ENCODE measurements around the gene RSPO1. TPM values are rescaled to one million over a fixed set of nuclear protein-coding genes. Genes with fewer than 3 reads are reported as not detected.

Gene RSPO1
- total and polyA plus RNA-seq, 2 donors (not counting 1 experiment from before 2014, with no cell fraction given) = not detected

DNA sequence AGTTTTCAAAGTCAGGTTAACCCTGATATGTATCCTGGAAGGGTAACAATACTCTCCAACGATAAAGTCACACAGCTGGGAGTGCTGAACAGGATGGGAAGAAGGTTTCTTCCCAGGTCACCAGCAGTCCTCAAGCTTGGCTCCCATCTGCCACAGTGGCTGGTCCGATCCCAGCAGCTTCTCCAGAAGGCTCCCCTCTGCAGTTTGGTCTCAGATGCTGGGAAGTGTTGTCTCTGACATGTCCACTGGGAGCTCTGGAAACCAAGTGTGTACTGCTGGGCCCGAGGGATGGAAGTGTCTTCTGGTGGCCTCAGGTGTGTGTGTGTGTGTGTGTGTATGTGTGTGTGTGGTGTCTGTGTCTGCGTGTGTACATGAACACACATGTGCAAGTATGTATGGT, 22.5 kb downstream of the RSPO1 start:
- Histone ChIP-seq H4K20me1 (ENCODE audit: control insufficient read depth, insufficient read depth, low read length, poor library complexity, severe bottlenecking) (no peaks in the 10 kb centered on the region), H3K79me2 (ENCODE audit: control insufficient read depth, insufficient read depth, low read length) (no peaks in the 10 kb centered on the region), H3K9me3 (ENCODE audit: control extremely low read depth in 1 of 3, control insufficient read depth in 2 of 3, insufficient read depth in 1 of 3, low read length in 2 of 3) (no peaks in the 10 kb centered on the region), H3K4me2 (replicated peaks; ENCODE audit: low read depth, low read length, poor library complexity, severe bottlenecking) (no peak overlapping the region), H2AFZ (ENCODE audit: insufficient read depth, low read depth, low read length, poor library complexity, severe bottlenecking) (no peak overlapping the region), H3K36me3 (replicated peaks in 1 of 2; ENCODE audit: control extremely low read depth in 1 of 2, control insufficient read depth in 1 of 2, extremely low read depth in 1 of 2, insufficient read depth in 2 of 2, low read length in 1 of 2) (no peaks in the 10 kb centered on the region), H3K4me3 (ENCODE audit: control extremely low read depth in 1 of 5, extremely low read depth in 1 of 5, insufficient read depth in 1 of 5, low read depth in 2 of 5, low read length in 4 of 5) (no peak overlapping the region), H3K9ac (ENCODE audit: low read length) (no peak overlapping the region), H3K27me3 (replicated peaks in 1 of 4; ENCODE audit: control extremely low read depth in 1 of 4, control insufficient read depth in 3 of 4, insufficient read depth in 4 of 4, low read length in 3 of 4) (peaks cover 0 to 18% (median 2%) of the 10 kb centered on the region in 4 experiments), H3K27ac (ENCODE audit: low read length in 2 of 2) (no peak overlapping the region), H3K4me1 (ENCODE audit: control insufficient read depth in 2 of 2, insufficient read depth in 2 of 2, low read length in 2 of 2) (no peaks in the 10 kb centered on the region)
- H3K27ac Mint-ChIP-seq = no peak overlapping the region
- H3K27me3 Mint-ChIP-seq = peaks cover 35% of the 10 kb centered on the region
- H3K9me3 Mint-ChIP-seq (ENCODE audit: insufficient read depth) = no peaks in the 10 kb centered on the region
- no peak for ATAC-seq (ENCODE audit: low read depth)
- no peak overlapping the region for H3K4me3 Mint-ChIP-seq
- TF ChIP-seq, protein P1, sequence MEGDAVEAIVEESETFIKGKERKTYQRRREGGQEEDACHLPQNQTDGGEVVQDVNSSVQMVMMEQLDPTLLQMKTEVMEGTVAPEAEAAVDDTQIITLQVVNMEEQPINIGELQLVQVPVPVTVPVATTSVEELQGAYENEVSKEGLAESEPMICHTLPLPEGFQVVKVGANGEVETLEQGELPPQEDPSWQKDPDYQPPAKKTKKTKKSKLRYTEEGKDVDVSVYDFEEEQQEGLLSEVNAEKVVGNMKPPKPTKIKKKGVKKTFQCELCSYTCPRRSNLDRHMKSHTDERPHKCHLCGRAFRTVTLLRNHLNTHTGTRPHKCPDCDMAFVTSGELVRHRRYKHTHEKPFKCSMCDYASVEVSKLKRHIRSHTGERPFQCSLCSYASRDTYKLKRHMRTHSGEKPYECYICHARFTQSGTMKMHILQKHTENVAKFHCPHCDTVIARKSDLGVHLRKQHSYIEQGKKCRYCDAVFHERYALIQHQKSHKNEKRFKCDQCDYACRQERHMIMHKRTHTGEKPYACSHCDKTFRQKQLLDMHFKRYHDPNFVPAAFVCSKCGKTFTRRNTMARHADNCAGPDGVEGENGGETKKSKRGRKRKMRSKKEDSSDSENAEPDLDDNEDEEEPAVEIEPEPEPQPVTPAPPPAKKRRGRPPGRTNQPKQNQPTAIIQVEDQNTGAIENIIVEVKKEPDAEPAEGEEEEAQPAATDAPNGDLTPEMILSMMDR (IDR thresholded peaks at IDR 0.05) = no peak
- no peak for TF ChIP-seq EZH2 (IDR thresholded peaks at IDR 0.05; ENCODE audit: borderline replicate concordance, insufficient read depth, low read depth, low read length, poor library complexity, severe bottlenecking)
- ChIA-PET CTCF (interaction anchor here (1.3 to 1.8 kb wide), 2 partner anchors 8 to 70 kb away, joined by 4 to 7 read pairs; no protein-coding TSS in a partner anchor), POLR2A (no interaction called here)
- 90% methylated on average over 4 of the region's 4 CpGs for WGBS (ENCODE audit: insufficient coverage)
- intact Hi-C loops (cut with micrococcal nuclease) = no loop called here
- DNase-seq = no peak
- H3K4me1 Mint-ChIP-seq = no peaks in the 10 kb centered on the region

DNA sequence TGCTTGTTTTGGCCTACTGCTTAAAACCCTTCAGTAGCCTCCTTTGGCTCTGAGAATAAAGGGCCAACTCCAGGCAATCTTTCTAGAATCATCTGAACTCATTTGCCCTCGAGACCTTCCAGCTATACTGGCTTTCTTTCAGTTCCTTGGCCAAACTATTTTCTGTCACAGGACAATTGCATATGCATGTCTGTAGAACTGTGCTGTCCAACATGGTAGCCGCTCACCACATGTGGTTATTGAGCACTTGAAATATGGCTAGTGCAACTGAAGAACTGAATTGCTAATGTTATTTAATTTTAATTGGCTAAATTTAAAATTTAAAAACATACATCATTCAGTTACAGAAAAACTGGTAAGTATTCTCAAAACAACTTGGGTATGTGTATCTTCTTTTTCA, 24.7 kb downstream of the RSPO1 start:
- Histone ChIP-seq H4K20me1 (ENCODE audit: control insufficient read depth, insufficient read depth, low read length, poor library complexity, severe bottlenecking) (no peaks in the 10 kb centered on the region), H3K27me3 (replicated peaks in 1 of 4; ENCODE audit: control extremely low read depth in 1 of 4, control insufficient read depth in 3 of 4, insufficient read depth in 4 of 4, low read length in 3 of 4) (peaks cover 0 to 4% (median 2%) of the 10 kb centered on the region in 4 experiments), H3K4me3 (ENCODE audit: control extremely low read depth in 1 of 5, extremely low read depth in 1 of 5, insufficient read depth in 1 of 5, low read depth in 2 of 5, low read length in 4 of 5) (no peak overlapping the region), H3K4me2 (replicated peaks; ENCODE audit: low read depth, low read length, poor library complexity, severe bottlenecking) (no peak overlapping the region), H3K9me3 (ENCODE audit: control extremely low read depth in 1 of 3, control insufficient read depth in 2 of 3, insufficient read depth in 1 of 3, low read length in 2 of 3) (no peaks in the 10 kb centered on the region), H2AFZ (ENCODE audit: insufficient read depth, low read depth, low read length, poor library complexity, severe bottlenecking) (no peak overlapping the region), H3K79me2 (ENCODE audit: control insufficient read depth, insufficient read depth, low read length) (no peaks in the 10 kb centered on the region), H3K27ac (ENCODE audit: low read length in 2 of 2) (no peak overlapping the region), H3K9ac (ENCODE audit: low read length) (no peak overlapping the region), H3K36me3 (replicated peaks in 1 of 2; ENCODE audit: control extremely low read depth in 1 of 2, control insufficient read depth in 1 of 2, extremely low read depth in 1 of 2, insufficient read depth in 2 of 2, low read length in 1 of 2) (no peaks in the 10 kb centered on the region), H3K4me1 (ENCODE audit: control insufficient read depth in 2 of 2, insufficient read depth in 2 of 2, low read length in 2 of 2) (no peaks in the 10 kb centered on the region)
- intact Hi-C loops (cut with micrococcal nuclease) = no loop called here
- ChIA-PET CTCF (interaction anchor here (1.1 to 13.5 kb wide), 2 partner anchors 10 to 70 kb away, joined by 3 to 328 read pairs; no protein-coding TSS in a partner anchor), POLR2A (interaction anchor here (0.6 kb wide), 1 partner anchor 79 kb away, joined by 3 read pairs; no protein-coding TSS in a partner anchor)
- WGBS (ENCODE audit: insufficient coverage) = 63% methylated on average over 1 of the region's 2 CpGs
- ATAC-seq (ENCODE audit: low read depth) (no peak), DNase-seq (no peak)
- no peak overlapping the region for H3K4me3 Mint-ChIP-seq
- H3K27ac Mint-ChIP-seq = no peak overlapping the region
- H3K27me3 Mint-ChIP-seq = peaks cover 19% of the 10 kb centered on the region
- no peak for TF ChIP-seq EZH2 (IDR thresholded peaks at IDR 0.05; ENCODE audit: borderline replicate concordance, insufficient read depth, low read depth, low read length, poor library complexity, severe bottlenecking)
- TF ChIP-seq, protein P1 (IDR thresholded peaks at IDR 0.05) = no peak
- no peaks in the 10 kb centered on the region for H3K4me1 Mint-ChIP-seq
- H3K9me3 Mint-ChIP-seq (ENCODE audit: insufficient read depth) = no peaks in the 10 kb centered on the region

All from B cell (primary cell).